ENCODE results near the gene RRAGA.
"Not testable (repeated sequence)": the region's sequence is repeated elsewhere in the genome, so short reads cannot be mapped to it uniquely, and the experiment has no call there.

Gene RRAGA, protein sequence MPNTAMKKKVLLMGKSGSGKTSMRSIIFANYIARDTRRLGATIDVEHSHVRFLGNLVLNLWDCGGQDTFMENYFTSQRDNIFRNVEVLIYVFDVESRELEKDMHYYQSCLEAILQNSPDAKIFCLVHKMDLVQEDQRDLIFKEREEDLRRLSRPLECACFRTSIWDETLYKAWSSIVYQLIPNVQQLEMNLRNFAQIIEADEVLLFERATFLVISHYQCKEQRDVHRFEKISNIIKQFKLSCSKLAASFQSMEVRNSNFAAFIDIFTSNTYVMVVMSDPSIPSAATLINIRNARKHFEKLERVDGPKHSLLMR

DNA sequence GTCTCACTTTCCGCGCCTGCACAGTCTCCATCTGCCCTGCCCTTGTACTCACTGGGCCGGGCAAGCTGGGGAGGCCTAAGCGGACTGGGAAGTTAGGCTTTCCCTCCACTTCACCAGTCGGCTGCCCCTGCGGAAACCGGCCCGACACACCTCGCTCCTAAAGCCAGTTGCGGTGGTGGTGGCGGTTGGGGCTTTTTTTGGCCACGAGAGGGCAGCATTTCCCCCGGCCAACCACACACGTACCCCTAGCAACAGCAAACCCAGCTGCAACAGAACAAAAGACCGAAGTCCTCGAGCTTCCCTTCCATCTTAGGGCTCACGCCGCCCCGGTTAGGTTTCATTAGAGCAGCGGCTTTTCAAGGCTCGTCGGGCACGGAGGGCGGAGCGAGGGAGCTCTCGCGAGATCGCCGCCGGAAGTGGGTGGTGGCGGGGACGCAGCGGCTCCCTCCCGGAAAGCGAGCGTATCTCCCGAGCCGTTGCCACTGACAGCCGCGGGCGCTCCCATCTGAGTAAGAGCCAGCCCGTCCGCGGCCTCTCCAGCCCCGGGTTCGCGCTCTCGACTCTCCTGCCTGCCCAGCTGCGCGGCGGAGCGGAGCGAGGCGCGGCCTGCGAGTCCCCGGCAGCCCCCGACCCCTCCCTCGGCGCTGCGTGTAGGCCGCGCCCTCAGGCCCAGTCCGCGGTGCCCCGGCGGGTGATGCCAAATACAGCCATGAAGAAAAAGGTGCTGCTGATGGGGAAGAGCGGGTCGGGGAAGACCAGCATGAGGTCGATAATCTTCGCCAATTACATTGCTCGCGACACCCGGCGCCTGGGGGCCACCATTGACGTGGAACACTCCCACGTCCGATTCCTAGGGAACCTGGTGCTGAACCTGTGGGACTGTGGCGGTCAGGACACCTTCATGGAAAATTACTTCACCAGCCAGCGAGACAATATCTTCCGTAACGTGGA is at the start of gene RRAGA:
Gene RRAGA (plus strand): TSS at position 462 of the 951 bp plus-strand sequence. CDS start 233 bp downstream, at position 695.
- peak; percentile 95 to 96 for DNase-seq

DNA sequence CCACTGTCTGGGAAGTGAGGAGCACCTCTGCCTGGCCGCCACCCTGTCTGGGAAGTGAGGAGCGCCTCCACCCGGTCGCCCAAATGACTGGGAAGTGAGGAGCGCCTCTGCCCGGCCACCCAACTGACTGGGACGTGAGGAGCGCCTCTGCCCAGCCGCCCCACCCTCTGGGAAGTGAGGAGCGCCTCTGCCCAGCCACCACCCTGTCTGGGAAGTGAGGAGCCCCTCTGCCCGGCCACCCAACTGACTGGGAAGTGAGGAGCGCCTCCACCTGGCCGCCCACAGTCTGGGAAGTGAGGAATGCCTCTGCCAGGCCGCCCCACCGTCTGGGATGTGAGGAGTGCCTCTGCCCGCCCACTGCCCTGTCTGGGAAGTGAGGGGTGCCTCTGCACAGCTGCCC is 49.1 kb upstream of the RRAGA start:
- DNase-seq: no peak

DNA sequence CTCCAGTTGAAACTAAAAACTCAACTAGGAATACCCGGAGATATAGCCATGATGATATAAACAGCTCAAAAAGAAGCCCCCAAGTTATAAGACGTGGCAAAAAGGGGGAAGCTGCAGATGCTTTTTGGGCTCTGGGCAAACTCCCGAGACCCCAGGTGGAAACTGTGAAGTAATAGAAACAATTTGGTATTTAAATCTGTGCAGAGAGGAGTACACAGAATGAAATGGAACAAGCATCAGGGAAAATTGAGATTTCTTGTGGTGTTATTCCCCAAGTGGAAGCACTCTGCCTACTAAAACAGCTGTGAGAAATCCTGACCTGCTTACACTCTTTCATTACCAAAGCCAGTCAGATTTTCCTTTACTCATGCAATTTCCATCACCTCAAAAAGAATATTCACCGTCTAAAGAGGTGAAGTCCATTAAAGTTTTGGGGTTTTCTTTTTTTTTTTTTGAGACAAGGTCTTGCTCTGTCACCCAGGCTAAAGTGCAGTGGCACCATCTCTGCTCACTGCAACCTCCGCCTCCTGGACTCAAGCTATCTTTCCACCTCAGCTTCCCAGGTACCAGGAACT is 39.7 kb upstream of the RRAGA start:
- DNase-seq: no peak

DNA sequence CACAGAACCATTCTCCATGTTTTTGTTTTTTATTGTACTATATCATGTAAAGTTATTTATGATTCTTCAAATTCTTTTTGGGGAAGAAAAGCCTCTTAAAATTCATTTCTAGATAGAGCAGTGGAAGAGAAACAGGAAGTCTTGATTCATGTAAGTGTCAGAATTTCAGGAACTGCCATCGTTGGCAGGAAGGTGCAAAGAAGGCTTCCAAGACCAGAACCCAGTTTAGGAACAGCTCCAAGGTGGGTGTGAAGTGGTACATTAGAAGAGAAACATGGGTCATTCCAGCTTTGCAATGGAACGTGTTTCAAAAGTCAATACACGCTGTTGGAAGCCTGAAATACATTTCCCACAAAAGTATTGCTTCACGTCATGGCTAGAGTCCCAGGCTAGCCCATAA is 31.0 kb upstream of the RRAGA start:
- DNase-seq: no peak

DNA sequence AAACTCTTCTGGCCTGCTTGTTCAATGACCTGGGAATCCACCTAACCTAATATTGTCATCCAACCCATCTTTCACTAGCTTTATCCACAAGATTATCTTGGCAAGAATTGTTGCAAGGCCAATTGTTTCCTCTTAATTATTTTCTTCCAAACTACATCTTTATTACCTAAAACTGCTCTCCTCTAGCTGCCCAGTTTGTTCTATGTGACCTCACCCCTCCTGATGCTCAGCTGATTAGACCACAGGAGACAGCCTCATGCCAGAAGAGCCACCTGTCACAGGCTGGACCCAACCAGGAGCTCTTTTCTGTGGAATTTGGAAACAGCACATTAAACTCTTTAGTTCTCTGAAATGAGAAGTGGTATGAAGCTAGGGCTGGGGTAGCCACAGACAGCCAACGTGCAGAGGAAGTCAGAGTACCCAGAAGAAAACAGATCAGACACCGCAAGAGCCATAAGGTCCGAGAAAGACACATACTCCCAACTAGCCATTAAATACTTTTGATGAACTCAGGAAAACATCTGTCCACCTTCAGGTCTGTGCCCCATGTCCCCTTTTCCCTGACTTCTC is 28.3 kb upstream of the RRAGA start:
- no peak for DNase-seq

DNA sequence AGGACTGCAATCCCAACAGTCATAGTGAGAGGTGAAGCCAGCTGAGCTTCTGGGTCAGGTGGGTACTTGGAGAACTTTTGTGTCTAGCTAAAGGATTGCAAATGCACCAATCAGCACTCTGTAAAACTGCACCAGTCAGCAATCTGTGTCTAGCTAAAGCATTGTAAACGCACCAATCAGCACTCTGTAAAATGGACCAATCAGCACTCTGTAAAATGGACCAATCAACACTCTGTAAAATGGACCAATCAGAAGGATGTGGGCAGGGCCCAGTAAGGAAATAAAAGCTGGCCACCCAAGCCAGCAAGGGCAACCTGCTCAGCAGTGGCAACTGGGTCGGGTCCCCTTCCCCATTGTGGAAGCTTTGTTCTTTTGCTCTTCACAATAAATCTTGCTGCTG is 27.6 kb upstream of the RRAGA start:
- not testable (repeated sequence) for DNase-seq

DNA sequence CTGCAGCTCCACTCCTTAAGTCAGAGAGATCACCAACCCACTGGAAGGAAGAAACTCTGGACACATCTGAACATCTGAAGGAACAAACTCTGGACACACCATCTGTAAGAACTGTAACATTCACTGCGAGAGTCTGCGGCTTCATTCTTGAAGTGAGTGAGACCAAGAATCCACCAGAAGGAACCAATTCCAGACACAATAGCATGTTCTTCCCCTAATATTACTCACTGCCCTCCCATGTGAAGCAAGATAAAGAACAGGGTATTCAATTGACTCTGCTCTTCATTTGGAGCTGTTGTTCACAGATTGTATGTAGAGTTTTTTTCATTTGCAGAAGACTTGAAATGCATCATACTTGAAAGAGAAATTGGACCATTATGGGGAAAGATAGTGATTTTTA is 27.0 kb upstream of the RRAGA start:
- no peak for DNase-seq

DNA sequence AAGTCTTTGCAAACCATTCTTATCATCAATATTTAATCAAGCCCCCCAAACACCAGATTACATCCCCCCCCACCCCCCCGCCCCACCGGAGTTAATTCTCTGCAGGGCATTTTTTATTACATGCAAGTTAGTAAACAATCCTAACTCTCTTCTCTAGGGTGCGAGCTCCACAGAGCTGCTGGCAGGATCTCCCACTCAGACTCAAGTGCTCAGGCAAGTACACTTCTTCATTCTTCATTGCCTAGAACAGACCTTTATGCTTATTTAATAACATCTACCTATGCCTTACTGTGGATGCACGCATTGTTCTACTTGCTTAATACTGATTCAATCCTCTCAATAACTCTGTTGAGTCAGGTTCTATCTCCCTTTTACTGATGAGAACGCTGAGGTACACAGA is 26.1 kb upstream of the RRAGA start:
- DNase-seq: no peak

DNA sequence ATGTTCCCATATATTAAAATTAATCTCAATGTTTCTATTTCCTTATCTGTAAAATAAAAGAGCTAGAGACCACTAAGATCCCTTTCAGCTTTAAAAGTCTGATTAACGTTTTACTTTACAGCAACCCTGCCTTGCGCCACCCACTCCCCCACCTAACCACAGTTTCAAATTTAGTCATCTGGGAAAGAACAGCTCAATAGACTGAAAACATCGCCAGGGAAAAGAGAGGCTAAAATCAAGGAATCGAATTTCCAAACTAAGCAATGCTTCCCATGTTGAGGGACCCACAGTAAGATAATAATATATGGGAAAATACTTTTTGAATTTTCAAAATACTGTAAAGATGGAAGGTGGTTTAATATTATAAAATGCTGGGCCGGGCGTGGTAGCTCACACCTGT is 22.9 kb upstream of the RRAGA start:
- peak in 1 of 2 experiments; percentile 30 for DNase-seq

DNA sequence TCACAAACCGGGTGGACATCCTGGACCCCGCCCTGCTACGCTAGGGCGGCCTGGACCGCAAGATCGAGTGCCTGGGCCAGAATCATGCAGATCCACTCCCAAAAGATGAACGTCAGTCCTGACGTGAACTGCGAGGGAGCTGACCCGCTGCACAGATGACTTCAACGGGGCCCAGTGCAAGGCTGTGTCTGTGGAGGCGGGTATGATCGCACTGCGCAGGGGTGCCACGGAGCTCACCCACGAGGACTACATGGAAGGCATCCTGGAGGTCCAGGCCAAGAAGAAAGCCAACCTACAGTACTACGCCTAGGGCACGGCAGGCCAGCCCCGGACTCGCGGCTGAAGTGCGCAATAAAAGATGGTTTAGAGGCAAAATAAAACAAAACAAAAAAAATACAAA is 21.4 kb upstream of the RRAGA start:
- no peak for DNase-seq

DNA sequence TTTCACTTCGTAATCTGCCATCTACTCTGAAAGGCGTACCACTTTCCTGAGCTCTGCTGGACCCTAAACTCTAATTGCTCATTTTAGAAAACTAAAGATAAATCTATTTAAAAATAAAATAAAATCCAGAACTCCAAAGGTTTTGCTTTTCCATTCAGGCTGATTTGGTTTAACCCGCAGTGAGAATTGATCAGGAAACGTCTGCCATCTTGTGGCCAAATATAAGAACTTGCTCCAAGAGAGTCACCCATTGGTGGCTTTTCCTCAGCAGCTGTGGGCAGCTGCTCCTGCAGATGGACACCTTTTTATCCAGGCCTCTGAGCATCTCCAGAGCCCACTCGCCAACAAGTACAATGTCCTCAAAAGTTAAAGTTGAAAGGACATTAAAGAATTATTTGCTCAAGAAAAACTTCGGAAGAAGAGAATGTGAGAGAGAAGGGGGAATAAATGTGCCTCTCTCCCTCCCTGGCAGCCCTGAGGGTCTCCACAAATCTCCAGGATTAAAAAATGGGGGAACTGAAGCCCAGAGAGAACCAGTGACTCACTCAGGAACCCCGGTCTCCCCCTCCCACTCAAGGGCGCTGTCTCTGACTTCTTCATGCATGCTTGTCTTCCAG is 20.3 kb upstream of the RRAGA start:
- DNase-seq: no peak

DNA sequence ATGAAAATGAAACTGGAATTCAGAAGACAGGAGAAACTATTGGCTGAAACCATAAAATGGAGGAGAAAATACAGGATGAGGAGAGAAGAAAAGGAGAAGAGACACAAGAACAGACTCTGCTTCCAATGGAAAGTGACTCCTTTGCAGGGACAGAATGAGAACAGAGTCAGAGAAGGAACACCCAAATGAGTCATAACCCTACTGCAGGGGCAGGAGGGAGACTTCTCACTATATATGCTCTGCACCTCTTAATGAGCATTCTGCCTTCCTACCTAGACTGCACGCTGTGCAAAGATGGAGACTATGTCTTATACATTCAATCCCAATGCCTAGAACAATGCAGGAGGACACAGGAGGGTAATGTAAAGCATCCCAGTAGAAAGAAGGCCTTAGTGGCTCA is 18.3 kb upstream of the RRAGA start:
- DNase-seq: no peak

DNA sequence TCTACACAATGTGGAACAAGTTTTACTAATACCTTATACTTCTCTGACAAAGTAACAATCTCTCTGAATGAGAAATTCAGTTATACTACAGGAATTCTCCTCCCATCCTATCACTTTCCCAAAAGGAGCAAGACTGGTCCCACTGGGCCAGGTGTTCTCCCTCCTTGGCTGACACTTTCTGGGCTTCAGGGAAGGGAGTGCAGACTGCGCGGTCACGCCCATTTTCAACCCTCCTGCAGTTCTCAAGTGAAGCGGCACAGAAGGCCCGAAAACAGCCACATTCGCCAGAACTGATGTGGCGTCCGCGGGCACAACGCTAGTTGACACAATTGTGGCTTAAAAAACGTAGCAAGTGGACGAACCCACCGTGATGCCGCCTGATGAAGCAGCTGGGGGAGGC is 16.8 kb upstream of the RRAGA start:
- no peak for DNase-seq

DNA sequence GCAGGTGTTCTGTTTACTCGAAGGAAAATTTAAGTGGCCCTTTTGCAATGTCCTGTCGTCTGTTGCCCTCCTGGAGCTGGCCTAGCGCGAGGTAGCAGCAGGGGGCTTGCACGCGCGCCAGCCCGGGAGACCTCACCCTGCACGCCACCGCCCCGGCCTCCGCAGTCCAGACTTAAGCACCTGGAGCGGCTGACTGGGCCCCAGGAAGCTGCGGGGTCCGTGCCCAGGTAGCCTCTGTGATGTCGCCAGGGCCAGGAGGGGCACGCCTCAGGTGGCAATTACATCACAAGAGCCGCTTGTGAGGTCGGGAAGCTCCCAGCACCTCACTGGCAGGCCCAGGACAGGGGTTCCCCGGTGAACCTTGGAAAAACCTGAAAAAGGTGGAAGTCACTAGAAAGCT is 16.2 kb upstream of the RRAGA start, which contains the start of gene SAXO1:
Gene SAXO1 (minus strand): TSS at position 195 of the 400 bp plus-strand sequence. CDS start 301 bp downstream, outside the sequence.
- no peak for DNase-seq

DNA sequence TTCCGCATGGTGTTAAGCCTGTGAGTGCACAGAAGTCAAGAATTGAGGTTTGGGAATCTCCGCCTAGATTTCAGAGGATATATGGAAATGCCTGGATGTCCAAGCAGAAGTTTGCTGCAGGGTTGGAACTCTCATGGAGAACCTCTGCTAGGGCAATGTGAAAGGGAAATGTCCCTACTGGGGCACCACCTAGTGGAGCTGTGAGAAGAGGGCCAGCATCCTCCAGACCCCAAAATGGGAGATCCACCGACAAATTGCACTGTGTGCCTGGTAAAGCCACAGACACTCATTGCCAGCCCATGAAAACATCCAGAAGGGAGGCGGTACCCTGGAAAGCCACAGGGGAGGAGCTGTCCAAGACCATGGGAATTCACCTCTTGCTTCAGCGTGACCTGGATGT is 12.6 kb upstream of the RRAGA start:
- no peak for DNase-seq

DNA sequence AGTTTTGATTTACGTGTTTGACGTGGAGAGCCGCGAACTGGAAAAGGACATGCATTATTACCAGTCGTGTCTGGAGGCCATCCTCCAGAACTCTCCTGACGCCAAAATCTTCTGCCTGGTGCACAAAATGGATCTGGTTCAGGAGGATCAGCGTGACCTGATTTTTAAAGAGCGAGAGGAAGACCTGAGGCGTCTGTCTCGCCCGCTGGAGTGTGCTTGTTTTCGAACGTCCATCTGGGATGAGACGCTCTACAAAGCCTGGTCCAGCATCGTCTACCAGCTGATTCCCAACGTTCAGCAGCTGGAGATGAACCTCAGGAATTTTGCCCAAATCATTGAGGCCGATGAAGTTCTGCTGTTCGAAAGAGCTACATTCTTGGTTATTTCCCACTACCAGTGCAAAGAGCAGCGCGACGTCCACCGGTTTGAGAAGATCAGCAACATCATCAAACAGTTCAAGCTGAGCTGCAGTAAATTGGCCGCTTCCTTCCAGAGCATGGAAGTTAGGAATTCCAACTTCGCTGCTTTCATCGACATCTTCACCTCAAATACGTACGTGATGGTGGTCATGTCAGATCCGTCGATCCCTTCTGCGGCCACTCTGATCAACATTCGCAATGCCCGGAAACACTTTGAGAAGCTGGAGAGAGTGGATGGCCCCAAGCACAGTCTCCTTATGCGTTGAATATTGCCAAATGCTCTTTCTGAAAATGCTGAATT is 850 bp downstream of the RRAGA start:
- peak; percentile 14 to 42 for DNase-seq

DNA sequence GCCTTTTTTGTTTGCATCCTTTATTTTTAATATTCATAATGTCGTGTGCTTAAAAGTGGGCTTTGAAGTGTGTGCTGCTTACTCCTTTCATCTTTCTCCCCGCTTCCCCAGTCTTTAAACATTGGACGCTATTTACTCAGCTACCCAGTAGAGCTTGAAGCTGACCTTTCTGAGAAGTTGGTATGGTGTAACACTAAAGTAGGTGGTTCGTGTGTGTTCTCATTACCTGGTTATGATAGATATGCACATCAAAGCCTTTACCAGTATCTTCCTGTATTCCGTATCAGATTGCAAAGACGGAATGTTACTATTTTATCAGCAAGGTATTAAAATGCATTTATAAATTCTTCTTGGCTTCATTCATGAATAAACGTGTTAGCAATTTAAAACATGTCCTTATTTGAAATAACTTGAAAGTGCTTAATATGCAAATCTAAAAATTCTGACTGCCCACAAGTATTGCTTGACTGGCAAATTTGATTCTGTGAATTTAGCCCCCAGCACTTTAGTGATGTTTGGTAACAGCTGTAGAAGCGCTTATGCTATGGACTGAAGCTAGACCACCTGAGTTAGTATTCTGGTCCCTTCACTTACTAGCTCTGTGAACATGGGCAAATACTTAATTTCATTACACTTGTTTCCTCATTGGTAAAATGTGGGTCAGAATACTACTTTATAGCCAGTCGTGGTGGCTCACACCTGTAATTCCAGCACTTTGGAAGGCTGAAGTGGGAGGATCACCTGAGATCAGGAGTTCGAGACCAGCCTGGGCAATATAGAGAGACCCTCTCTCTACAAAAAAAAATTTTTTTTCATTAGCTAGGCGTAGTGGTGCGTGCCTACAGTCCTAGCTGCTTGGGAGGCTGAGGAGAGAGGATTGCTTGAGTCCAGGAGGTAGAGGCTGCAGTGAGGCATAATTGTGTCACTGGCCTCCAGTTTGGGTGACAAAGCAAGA is 1.7 kb downstream of the RRAGA start:
- DNase-seq: no peak

DNA sequence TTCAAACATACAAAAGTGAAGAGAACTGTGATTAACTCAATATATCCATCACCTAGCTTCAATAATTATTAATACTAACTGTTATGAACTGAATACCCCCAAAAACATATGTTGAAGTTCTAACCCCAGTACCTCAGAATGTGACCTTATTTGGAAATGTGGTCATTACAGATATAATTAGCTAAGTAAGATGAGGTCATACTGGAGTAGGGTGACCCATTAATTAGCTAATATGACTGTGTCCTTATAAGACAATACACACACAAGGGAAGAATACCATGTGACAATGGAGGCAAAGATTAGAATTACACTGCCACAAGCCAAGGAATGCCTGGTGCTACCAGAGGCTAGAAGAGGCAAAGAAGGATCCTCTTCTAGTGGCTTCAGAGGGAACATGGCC is 7.8 kb downstream of the RRAGA start:
- DNase-seq: no peak

DNA sequence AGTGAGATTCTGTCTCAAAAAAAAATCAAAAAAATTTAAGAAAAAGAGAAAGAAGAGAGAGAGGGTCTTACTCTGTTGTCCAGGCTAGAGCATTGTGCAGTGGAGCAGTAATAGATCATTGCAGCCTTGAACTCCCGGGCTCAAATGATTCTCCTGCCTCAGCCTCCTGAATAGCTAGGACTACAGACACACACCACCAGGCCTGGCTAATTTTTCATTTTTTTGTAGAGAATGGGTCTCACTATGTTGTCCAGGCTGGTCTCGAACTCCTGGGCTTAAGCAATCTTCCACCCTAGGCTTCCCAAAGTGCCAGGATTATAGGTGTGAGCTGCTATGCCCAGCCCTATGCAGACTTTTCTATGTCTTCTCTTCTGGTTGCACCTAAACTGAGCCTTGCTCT is 25.0 kb downstream of the RRAGA start:
- no peak for DNase-seq

DNA sequence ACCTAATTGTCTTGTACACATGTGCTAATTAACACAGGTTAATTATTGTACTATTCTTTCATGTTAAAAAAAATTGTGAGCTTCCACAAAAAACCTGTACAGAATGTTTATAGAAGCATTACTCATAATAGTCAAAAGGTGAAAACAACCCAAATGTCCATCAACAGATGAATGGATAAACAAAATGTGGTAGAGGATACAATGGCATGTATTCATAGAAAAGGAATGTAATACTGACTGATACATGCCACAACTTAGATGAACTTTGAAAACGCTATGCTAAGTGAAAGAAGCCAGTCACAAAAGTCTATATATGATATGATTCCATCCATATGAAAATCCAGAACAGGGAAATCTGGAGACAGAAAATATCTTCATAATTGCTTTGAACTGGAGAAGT is 25.6 kb downstream of the RRAGA start:
- DNase-seq: no peak

DNA sequence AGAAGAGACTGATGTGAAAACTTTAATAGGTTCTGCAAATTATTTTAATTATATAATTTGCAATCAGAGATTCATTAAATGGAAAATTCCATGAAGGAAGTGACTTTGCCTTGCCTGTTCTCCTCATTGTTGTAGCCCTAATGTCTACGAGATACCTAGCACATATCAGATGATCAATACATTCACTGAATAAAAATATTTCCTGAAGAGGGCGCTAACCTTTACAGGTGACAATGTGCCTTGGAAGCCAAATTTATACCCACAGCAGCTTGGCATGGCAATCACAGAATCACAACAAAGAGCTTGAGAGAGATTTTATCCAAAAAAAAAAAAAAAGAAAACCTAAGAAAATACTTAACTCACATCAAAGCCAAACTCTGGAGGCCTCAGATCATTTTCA is 36.1 kb downstream of the RRAGA start:
- DNase-seq: no peak
